Fibroblast of the aortic adventitia (primary cell): Measurements from ENCODE around the gene GOLIM4. TPM values are rescaled to one million over a fixed set of nuclear protein-coding genes. Genes with fewer than 3 reads are reported as not detected.
"Not testable (repeated sequence)": the region's sequence is repeated elsewhere in the genome, so short reads cannot be mapped to it uniquely, and the experiment has no call there.

Source experiments
- DNase-seq: peaks from one replicate; pipeline ENCODE4 v3.0.0-alpha.2; 2010; ENCODE audit warnings: low read depth
- H3K4me3 ChIP-seq: 2 replicates; pipeline ENCODE4 v1.5.1; 2011; ENCODE audit warnings: low read depth, mild to moderate bottlenecking, control low read depth, low read length, moderate library complexity
- CTCF ChIP-seq: IDR thresholded peaks from 2 replicates; pipeline ENCODE4 v1.5.1; 2011; ENCODE audit warnings: mild to moderate bottlenecking, low read length, control low read depth, inconsistent platforms; ENCODE audit not compliant: insufficient read depth
- total RNA-seq: library from RNA; depleted of rRNA; stranded (reverse); fragments of >200 nt; gene quantifications from 2 replicates; pipeline ENCODE4 v1.2.3, GENCODE V29; 2012; ENCODE audit warnings: low replicate concordance

The GOLIM4 gene
- total RNA-seq, 1 donor = 50.0 TPM

- TF ChIP-seq CTCF = no peak
- H3K4me3 ChIP-seq = no peak overlapping the region
- DNase-seq = peak; percentile 36
These were observed 70.6 kb downstream of the GOLIM4 start for GRCh38 chr3:168025076-168025475.

GRCh38 chr3:168024537-168024941 lies 71.2 kb downstream of the GOLIM4 start:
- DNase-seq = peak; percentile 88
- TF ChIP-seq CTCF = no peak
- H3K4me3 ChIP-seq = no peak overlapping the region

GRCh38 chr3:168021737-168022450 lies 73.8 kb downstream of the GOLIM4 start:
- DNase-seq = no peak
- H3K4me3 ChIP-seq = no peak overlapping the region
- no peak for TF ChIP-seq CTCF

- not testable (repeated sequence) for DNase-seq, H3K4me3 ChIP-seq
These were observed 84.4 kb downstream of the GOLIM4 start for GRCh38 chr3:168011280-168011679.

GRCh38 chr3:168006584-168006983 lies 89.1 kb downstream of the GOLIM4 start:
- no peak overlapping the region for H3K4me3 ChIP-seq
- TF ChIP-seq CTCF = no peak
- no peak for DNase-seq

- no peak overlapping the region for H3K4me3 ChIP-seq
- TF ChIP-seq CTCF = no peak
- no peak for DNase-seq
These were observed 91.8 kb downstream of the GOLIM4 start for GRCh38 chr3:168003911-168004310.

GRCh38 chr3:168002786-168003368 lies 92.8 kb downstream of the GOLIM4 start:
- DNase-seq = peak; percentile 78
- no peak for TF ChIP-seq CTCF
- no peak overlapping the region for H3K4me3 ChIP-seq
